GM12872 (cell line): ENCODE results near the gene MED13L.

ENCODE experiments used
- CTCF ChIP-seq: IDR thresholded peaks from 3 replicates; pipeline ENCODE4 v1.5.1; 2011; ENCODE audit warnings: low read depth, mild to moderate bottlenecking, low read length, moderate library complexity; ENCODE audit not compliant: insufficient read depth

The MED13L gene

GRCh38 chr12:115973968-115974724, 303.3 kb downstream of the MED13L start:
- no peak for TF ChIP-seq CTCF

DNA sequence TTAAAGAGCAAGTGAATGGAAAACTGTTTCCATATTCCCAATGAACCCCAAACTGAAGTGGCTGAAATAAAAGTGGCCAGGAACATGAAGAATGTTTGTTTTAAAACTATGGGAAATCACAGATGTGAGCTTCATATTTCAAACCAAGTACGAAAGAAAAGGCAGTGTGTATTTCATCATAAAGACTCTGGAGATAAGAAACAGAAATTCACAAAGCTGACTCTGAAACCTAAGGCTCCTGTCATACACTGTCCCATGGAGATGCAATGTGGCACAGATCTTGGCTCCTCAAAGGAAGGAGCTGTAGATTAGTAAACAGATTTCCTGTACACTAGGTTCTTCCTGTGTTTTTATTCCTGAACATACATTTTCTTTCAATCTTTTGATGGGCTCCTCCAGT, 304.4 kb downstream of the MED13L start:
- TF ChIP-seq CTCF = no peak

DNA sequence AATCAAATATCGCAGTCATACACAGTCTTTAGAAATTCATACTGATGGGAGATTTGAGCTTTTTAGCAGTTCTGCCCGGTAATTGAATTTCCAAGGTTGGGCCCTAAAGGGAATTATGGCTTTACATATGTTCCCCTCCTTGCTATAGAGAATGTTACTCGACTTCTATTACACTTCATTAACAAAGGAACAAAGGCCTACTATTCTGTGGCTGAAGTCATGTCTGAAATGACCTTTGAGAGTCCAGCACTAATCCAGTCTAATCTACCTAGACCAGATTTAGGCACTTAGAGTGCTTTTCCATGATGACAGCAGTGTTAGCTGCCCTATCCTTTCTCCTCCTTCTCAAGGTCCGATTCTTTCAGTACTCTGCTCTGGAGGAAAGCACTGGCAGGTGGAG, 305.3 kb downstream of the MED13L start:
- TF ChIP-seq CTCF = no peak

GRCh38 chr12:115968211-115968610, 309.3 kb downstream of the MED13L start:
- no peak for TF ChIP-seq CTCF

DNA sequence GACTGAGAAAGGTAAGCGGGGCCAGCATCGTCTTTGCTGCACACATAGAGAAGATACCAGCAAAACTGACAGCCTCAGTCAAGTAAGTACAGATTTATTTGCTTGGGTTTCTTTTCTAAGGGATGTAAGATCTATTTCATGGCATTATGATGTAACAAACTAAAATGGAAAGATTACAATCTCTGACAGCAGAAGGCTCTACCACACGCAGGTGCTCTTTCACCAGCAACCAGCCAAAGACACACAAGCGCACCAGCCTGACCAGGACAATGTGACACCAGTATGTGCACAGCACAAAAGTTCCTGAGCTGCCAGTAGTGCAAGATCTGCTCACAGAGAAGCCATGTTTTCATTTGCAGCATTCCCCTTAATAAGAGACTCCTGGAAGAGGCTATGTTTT, 311.1 kb downstream of the MED13L start:
- TF ChIP-seq CTCF = no peak

DNA sequence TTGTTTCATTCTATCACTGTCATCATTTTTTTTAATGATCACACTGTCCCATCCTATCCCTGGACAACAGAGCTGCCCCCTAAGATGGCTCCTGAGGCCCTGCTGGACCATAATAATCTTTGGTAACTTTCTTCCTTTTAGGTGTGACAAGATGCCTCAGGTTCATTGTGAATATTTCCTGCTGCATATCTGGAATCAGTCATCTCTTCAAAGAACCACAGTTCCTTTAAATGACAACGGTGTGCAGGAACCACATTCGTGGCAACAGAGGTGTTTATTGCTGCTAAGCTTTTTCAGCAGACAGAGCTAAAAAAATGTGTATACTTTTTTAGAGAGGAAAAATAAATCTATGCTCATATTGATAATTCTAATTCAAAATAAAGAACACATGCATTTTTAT, 312.9 kb downstream of the MED13L start:
- no peak for TF ChIP-seq CTCF

DNA sequence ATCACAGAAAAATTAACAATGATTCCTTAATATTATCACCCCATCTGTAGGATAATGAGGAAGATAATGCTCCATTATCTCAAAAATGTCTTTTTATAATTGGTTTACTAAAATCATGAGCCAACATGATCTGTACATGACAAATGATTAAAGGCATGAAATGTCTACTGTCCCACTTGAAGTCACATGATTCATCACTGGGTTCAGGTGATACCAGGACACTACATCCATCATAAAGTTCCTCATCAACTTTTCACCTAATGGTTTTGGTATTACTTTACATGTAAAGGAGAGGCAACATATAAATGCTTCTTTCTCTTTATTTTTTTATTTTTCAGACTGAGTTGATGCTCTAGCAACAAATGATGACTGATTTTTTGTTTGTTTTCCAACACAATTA, 313.3 kb downstream of the MED13L start:
- TF ChIP-seq CTCF = no peak
